C4-2B (cell line): ENCODE measurements around the gene SH3RF3.

Experiments used
- H3K27ac ChIP-seq: fragments of 450-650 bp; 2 replicates; pipeline ENCODE4 v1.5.1; 2017
- ZFX ChIP-seq: fragments of 450-650 bp; IDR thresholded peaks from 2 replicates; pipeline ENCODE4 v1.6.1; 2017
- TF ChIP-seq, protein P1 (sequence below): fragments of 450-650 bp; conservative IDR thresholded peaks from 2 replicates; pipeline ENCODE4 v1.5.1; 2017; ENCODE audit warnings: mild to moderate bottlenecking

SH3RF3 gene

DNA sequence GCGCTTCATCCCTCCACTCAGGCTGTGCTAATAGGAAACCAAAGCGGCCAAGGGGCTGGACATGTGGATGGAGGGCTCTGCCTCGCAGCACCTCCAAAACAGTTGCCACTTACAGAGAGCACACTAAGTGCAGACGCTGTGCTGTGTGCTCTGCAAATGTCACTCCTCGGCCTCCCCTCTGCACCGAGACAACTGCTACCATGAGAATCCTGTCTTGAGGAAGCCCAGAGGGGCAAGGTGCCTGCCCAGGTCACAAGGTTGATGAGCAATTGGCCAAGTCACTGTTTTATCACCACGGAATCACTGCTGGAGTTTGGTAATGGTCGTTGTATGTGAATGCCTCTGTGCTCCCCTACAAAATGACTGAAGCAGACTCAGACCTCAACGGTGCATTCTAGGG, 352.6 kb downstream of the SH3RF3 start:
- peak overlapping the region; percentile 87 for H3K27ac ChIP-seq
- no peak for TF ChIP-seq ZFX
- TF ChIP-seq, protein P1, sequence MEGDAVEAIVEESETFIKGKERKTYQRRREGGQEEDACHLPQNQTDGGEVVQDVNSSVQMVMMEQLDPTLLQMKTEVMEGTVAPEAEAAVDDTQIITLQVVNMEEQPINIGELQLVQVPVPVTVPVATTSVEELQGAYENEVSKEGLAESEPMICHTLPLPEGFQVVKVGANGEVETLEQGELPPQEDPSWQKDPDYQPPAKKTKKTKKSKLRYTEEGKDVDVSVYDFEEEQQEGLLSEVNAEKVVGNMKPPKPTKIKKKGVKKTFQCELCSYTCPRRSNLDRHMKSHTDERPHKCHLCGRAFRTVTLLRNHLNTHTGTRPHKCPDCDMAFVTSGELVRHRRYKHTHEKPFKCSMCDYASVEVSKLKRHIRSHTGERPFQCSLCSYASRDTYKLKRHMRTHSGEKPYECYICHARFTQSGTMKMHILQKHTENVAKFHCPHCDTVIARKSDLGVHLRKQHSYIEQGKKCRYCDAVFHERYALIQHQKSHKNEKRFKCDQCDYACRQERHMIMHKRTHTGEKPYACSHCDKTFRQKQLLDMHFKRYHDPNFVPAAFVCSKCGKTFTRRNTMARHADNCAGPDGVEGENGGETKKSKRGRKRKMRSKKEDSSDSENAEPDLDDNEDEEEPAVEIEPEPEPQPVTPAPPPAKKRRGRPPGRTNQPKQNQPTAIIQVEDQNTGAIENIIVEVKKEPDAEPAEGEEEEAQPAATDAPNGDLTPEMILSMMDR: no peak

DNA sequence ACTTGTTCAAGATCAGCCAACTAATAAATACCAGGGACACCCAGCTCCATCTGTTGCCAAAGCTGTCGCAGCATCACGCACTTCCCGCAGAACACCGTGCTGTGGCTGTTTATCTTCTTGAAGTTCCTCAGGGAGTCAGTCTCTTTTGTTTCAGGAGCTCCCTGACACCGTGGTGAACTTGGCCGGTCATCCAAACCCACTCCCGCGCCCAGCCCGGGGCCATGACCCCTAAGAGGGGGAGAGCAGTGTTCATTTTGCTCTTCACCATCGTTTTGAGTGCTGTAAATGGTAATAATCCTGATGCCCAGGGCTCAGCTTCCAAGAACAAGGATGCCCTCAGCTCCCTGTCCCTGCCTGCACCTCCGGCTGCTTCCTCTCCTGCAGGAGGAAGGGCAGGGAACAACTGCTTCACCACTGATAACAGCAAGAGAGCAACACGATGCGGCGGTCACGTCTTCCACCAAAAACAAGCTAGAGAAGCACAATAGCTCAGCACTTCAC, 353.4 kb downstream of the SH3RF3 start:
- TF ChIP-seq ZFX: no peak
- TF ChIP-seq, protein P1: no peak
- H3K27ac ChIP-seq: peak overlapping the region; percentile 87

DNA sequence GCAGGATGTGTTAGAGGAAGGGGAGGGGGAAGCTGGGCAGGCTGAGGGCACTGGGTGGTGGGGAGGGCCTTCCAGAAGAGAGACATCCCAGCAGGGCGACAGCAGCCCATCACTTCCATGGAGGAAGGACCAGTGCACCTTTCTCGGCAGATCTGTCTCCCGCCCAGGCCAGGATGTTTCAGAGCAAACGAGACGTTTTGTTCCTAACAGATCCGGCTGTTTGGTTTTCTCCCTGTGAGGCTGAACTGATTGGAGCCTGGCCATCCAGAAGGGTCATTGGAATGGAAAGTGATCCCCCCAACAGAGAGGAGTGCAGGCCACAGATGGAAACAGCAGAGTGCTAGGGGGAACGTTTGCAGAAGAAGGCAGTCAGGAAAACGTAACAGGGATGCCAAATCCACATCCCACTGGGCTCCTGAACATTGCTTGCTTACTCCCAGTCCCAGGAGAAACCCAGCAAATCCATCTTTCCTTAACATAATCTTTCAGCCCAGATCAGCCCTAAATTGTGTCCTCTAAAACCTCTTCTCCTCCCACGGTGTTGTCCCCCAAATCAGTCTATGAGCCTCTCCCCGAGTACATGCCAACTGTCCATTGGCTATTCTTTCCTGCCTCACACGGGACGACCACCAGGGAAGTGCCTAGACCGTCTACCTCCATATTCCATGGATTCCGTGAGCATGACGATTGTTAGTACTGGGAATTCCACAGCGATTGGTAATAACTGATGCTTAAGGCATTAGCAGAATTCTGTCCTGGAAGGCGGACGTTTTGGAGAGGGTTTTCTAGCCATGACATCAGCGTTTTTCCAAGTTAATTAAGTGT, 357.9 kb downstream of the SH3RF3 start:
- no peak overlapping the region for H3K27ac ChIP-seq
- TF ChIP-seq, protein P1: no peak

DNA sequence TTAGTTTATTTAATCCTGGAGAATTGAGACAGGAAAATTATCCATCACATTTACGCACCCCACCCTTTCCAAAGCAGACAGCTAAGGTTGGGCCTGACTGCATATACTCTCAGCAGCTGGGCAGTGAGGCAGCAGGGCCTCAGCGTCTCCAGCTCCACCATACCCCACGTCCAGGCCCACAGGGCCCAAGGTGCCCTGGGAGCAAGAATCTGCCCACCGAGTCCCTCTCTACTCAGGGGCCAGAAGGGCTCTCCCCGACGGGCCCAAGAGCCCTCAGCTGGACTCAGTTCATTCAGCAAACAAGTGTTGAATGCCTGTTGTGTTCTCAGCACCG, 358.5 kb downstream of the SH3RF3 start:
- TF ChIP-seq, protein P1: no peak
- no peak for TF ChIP-seq ZFX
- H3K27ac ChIP-seq: no peak overlapping the region

DNA sequence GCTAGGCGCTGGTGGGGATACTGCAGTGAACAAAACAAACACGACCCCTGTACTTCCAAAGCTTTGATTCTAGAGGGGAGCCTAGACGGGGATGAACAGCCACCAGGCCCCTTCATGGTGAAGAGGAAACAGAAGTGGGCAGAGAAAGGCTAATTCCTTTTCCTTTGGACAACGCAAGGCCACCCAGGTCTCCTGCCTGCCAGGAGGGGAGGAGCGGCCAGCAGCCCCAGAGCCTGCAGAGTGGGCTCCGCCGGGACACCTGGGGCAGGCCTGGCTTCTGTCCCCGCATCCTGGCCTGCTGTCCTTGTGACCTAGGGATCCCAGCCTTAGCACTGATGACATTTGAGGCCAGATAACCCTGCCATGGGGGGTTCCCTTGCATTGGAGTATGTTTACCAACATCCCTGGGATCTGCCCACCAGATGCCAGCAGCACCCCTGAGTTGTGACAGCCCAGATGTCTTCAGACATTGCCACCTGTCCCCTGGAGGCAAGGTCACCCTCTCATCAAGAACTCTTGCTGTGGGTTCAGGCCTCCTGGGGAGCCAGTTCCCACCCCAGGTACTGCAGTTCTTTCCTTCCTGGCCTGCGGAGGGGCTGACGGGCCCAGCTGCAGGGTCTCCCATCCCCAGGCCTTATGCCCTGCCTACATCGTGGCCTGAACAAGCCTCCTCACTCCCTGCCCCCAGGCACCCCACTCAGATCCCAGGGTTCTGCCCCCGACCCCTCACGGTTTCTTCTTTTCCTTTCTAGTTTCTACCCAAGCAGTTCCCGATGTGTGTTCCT, 359.1 kb downstream of the SH3RF3 start:
- no peak overlapping the region for H3K27ac ChIP-seq
- TF ChIP-seq ZFX: no peak

DNA sequence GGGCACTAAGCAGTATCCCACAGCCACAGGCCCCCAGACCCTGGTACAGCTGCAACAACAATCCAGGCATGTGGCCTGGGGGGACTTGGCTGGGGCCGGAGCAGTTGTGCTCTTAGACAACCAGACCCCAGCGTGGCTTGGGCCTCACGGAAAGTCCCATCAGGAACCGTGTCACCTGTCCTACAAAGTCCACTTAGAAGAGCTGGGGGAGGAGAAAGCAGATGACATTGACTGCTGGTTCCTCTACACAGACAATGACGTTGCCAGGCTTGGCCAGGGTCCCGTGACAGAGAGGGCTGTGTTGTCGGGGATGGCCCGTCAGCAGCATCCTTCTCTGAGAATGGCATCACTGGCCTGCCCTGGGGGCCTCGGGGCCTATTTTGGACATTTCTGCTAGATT, 360.3 kb downstream of the SH3RF3 start:
- no peak for TF ChIP-seq ZFX
- no peak overlapping the region for H3K27ac ChIP-seq

DNA sequence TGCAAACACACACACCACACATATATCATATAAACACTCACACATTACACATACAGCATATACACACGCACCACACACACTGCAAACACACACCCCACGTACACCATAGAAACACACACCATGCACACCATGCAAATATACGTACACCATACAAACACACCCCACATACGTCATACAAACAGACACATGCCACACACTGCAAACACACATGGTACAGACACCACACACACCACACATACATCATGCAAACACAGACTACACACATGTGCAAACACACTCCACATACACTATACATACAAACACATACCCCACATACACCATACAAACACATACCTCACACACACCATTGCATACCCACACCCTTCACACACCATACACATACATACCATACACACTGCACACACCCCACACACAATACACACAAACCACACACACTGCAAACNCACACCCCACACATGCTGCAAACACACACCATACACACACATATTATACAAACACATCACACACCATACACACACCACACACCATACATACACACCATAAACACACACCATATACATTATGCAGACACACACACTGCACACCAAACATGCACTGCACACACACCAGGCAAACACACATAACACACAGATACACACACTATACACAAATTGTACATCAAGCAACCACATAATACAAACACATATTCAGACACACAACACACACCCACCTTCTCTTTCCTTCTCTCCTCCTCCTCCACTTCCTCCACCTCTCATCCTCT, 364.4 kb downstream of the SH3RF3 start:
- no peak overlapping the region for H3K27ac ChIP-seq
- TF ChIP-seq, protein P1: no peak

DNA sequence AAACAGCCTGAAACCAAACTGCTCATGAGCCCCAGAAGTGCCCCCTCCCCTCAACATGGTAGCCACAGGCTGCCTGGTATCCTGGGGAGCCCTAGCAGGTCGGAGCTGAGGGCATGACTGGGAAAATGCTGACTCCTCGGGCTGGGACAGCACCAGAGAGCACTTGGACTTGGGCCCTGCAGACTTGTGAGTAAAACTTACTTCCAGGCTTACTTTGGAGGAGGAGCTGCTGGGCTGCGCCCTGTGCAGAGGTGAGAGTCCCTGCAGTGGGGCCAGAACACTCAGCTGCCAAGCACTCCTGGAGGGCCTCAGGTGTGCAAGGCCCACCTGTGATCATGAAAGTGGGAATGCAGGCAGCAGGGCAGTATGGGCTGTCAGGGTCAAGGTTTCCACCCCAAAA, 365.3 kb downstream of the SH3RF3 start:
- TF ChIP-seq, protein P1: no peak
- no peak for TF ChIP-seq ZFX
- H3K27ac ChIP-seq: no peak overlapping the region; the same call in 1 of the 2 replicates
